ENCODE measurements around the gene CCDC54.

CCDC54 gene

DNA sequence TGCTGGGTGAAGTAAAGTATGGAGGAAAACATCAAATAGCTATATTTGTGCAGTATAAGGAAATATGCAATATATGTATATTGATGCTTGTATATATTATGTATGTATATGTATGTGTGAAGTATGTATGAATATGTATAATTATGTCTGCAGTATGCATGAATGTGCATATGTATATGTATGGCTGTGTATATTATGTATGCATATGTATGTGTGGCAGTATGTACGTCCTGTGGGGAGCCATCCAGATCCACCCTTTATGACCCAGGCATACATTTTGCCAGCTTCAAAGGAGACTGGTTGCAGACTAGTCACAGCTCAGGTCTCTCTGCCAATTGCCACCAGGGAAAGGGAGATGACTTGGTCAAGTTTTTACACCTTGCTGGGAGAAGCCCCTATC is 24.1 kb downstream of the CCDC54 start:
- no peak overlapping the region for H3K27ac ChIP-seq (ENCODE audit: extremely low read depth, low read depth, low read length)
- ChIA-PET CTCF (interaction anchor here (0.8 to 1.6 kb wide), 2 partner anchors 11 to 20 kb away, joined by 3 to 6 read pairs; no protein-coding TSS in a partner anchor), POLR2A (no interaction called here)
- no peaks in the 10 kb centered on the region for H3K4me1 ChIP-seq (ENCODE audit: control insufficient read depth, insufficient read depth, low read length)
- H3K4me3 ChIP-seq (ENCODE audit: low read depth, low read length): no peak overlapping the region
- TF ChIP-seq ZNF416 (tag by site-specific recombination; IDR thresholded peaks at IDR 0.05): no peak
- no peak for TF ChIP-seq ZNF184 (tag by site-specific recombination; IDR thresholded peaks at IDR 0.05)
- TF ChIP-seq ZBTB21 (tag by site-specific recombination; IDR thresholded peaks at IDR 0.05): no peak
- TF ChIP-seq KLF10 (tag by site-specific recombination; IDR thresholded peaks at IDR 0.05): no peak
- TF ChIP-seq HOXA7 (CRISPR knock-in tag; IDR thresholded peaks at IDR 0.05; ENCODE audit: borderline replicate concordance): no peak
- no peak for TF ChIP-seq GLIS1 (tag by site-specific recombination; IDR thresholded peaks at IDR 0.05)
- no peak for TF ChIP-seq ZNF660 (tag by site-specific recombination; IDR thresholded peaks at IDR 0.05)
- TF ChIP-seq RBAK (tag by site-specific recombination; IDR thresholded peaks at IDR 0.05): no peak
- no peak for TF ChIP-seq ZNF521 (tag by site-specific recombination; IDR thresholded peaks at IDR 0.05)
- TF ChIP-seq, protein P1, sequence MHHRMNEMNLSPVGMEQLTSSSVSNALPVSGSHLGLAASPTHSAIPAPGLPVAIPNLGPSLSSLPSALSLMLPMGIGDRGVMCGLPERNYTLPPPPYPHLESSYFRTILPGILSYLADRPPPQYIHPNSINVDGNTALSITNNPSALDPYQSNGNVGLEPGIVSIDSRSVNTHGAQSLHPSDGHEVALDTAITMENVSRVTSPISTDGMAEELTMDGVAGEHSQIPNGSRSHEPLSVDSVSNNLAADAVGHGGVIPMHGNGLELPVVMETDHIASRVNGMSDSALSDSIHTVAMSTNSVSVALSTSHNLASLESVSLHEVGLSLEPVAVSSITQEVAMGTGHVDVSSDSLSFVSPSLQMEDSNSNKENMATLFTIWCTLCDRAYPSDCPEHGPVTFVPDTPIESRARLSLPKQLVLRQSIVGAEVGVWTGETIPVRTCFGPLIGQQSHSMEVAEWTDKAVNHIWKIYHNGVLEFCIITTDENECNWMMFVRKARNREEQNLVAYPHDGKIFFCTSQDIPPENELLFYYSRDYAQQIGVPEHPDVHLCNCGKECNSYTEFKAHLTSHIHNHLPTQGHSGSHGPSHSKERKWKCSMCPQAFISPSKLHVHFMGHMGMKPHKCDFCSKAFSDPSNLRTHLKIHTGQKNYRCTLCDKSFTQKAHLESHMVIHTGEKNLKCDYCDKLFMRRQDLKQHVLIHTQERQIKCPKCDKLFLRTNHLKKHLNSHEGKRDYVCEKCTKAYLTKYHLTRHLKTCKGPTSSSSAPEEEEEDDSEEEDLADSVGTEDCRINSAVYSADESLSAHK (tag by site-specific recombination; IDR thresholded peaks at IDR 0.05): no peak
- no peak for TF ChIP-seq ZNF580 (tag by site-specific recombination; IDR thresholded peaks at IDR 0.05)
- H3K9me3 ChIP-seq (ENCODE audit: control insufficient read depth, insufficient read depth, low read depth, low read length): no peaks in the 10 kb centered on the region
- no peaks in the 10 kb centered on the region for H3K36me3 ChIP-seq (ENCODE audit: control insufficient read depth in 2 of 2, insufficient read depth in 1 of 2, low read length in 2 of 2)

DNA sequence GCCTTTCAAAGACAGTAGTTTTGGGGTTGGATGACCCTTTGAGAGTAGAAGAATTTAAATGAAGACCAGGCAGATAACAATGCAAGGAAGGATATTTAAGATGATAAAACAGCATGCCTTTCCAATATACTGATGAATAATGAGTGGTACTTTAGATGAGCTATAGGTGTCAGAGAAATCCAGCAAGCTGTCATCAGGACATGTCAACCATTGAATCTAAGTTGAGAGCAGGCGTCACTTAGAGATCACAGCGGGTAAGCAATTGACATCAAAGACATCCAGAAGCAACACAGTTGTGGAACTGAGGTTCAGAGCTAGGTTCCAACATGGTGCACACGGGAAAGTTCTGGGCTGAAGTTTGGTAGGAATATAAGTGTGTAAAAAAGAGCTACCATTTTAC is 25.0 kb downstream of the CCDC54 start:
- Histone ChIP-seq H3K27ac (ENCODE audit: extremely low read depth, low read depth, low read length) (no peak overlapping the region), H3K9me3 (ENCODE audit: control insufficient read depth, insufficient read depth, low read depth, low read length) (no peaks in the 10 kb centered on the region), H3K4me1 (ENCODE audit: control insufficient read depth, insufficient read depth, low read length) (no peaks in the 10 kb centered on the region), H3K4me3 (ENCODE audit: low read depth, low read length) (no peak overlapping the region), H3K36me3 (ENCODE audit: control insufficient read depth in 2 of 2, insufficient read depth in 1 of 2, low read length in 2 of 2) (no peaks in the 10 kb centered on the region)
- POLR2A ChIA-PET: no interaction called here
- CTCF ChIA-PET: interaction anchor here (0.9 to 1.9 kb wide), 4 partner anchors 13 to 130 kb away, joined by 3 to 6 read pairs (median 4); no protein-coding TSS in a partner anchor
- TF ChIP-seq IKZF3 (tag by site-specific recombination; IDR thresholded peaks at IDR 0.05) (no peak), EGR2 (tag by site-specific recombination; IDR thresholded peaks at IDR 0.05; ENCODE audit: low read depth) (no peak), SCRT2 (tag by site-specific recombination; IDR thresholded peaks at IDR 0.05) (no peak), ZNF830 (tag by site-specific recombination; IDR thresholded peaks at IDR 0.05; ENCODE audit: low read depth) (no peak), GLIS2 (tag by site-specific recombination; IDR thresholded peaks at IDR 0.05) (no peak), BCL11A (tag by site-specific recombination; IDR thresholded peaks at IDR 0.05; ENCODE audit: low read depth) (no peak), ZNF768 (tag by site-specific recombination; IDR thresholded peaks at IDR 0.05) (no peak), ZSCAN23 (tag by site-specific recombination; IDR thresholded peaks at IDR 0.05) (no peak), ZNF133 (tag by site-specific recombination; IDR thresholded peaks at IDR 0.05) (no peak), KLF7 (tag by site-specific recombination; IDR thresholded peaks at IDR 0.05; ENCODE audit: borderline replicate concordance) (no peak), ZNF24 (tag by site-specific recombination; IDR thresholded peaks at IDR 0.05) (no peak), ZNF596 (tag by site-specific recombination; IDR thresholded peaks at IDR 0.05) (no peak), ZNF707 (tag by site-specific recombination; IDR thresholded peaks at IDR 0.05) (no peak)
- TF ChIP-seq, protein P2, sequence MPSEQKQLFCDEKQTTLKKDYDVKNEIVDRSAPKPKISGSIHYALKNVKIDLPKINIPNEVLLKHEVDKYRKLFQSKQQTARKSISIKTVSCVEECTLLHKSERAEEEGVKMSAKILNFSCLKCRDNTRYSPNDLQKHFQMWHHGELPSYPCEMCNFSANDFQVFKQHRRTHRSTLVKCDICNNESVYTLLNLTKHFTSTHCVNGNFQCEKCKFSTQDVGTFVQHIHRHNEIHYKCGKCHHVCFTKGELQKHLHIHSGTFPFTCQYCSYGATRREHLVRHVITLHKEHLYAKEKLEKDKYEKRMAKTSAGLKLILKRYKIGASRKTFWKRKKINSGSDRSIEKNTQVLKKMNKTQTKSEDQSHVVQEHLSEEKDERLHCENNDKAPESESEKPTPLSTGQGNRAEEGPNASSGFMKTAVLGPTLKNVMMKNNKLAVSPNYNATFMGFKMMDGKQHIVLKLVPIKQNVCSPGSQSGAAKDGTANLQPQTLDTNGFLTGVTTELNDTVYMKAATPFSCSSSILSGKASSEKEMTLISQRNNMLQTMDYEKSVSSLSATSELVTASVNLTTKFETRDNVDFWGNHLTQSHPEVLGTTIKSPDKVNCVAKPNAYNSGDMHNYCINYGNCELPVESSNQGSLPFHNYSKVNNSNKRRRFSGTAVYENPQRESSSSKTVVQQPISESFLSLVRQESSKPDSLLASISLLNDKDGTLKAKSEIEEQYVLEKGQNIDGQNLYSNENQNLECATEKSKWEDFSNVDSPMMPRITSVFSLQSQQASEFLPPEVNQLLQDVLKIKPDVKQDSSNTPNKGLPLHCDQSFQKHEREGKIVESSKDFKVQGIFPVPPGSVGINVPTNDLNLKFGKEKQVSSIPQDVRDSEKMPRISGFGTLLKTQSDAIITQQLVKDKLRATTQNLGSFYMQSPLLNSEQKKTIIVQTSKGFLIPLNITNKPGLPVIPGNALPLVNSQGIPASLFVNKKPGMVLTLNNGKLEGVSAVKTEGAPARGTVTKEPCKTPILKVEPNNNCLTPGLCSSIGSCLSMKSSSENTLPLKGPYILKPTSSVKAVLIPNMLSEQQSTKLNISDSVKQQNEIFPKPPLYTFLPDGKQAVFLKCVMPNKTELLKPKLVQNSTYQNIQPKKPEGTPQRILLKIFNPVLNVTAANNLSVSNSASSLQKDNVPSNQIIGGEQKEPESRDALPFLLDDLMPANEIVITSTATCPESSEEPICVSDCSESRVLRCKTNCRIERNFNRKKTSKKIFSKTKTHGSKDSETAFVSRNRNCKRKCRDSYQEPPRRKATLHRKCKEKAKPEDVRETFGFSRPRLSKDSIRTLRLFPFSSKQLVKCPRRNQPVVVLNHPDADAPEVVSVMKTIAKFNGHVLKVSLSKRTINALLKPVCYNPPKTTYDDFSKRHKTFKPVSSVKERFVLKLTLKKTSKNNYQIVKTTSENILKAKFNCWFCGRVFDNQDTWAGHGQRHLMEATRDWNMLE (tag by site-specific recombination; conservative IDR thresholded peaks at IDR 0.05; ENCODE audit: low read depth): no peak
- TF ChIP-seq, protein P3, sequence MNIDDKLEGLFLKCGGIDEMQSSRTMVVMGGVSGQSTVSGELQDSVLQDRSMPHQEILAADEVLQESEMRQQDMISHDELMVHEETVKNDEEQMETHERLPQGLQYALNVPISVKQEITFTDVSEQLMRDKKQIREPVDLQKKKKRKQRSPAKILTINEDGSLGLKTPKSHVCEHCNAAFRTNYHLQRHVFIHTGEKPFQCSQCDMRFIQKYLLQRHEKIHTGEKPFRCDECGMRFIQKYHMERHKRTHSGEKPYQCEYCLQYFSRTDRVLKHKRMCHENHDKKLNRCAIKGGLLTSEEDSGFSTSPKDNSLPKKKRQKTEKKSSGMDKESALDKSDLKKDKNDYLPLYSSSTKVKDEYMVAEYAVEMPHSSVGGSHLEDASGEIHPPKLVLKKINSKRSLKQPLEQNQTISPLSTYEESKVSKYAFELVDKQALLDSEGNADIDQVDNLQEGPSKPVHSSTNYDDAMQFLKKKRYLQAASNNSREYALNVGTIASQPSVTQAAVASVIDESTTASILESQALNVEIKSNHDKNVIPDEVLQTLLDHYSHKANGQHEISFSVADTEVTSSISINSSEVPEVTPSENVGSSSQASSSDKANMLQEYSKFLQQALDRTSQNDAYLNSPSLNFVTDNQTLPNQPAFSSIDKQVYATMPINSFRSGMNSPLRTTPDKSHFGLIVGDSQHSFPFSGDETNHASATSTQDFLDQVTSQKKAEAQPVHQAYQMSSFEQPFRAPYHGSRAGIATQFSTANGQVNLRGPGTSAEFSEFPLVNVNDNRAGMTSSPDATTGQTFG (tag by site-specific recombination; IDR thresholded peaks at IDR 0.05; ENCODE audit: borderline replicate concordance): no peak
